GM19328 (cell line): ENCODE measurements around the gene RNU1-4.
"Not testable (repeated sequence)": the region's sequence is repeated elsewhere in the genome, so short reads cannot be mapped to it uniquely, and the experiment has no call there.

Source experiments
- ATAC-seq: cut with Tn5 transposase; IDR thresholded peaks from one replicate; pipeline ENCODE4 v1.9.1; 2021; ENCODE audit warnings: mild to moderate bottlenecking, moderate library complexity; ENCODE audit not compliant: unreplicated experiment

The RNU1-4 gene

DNA sequence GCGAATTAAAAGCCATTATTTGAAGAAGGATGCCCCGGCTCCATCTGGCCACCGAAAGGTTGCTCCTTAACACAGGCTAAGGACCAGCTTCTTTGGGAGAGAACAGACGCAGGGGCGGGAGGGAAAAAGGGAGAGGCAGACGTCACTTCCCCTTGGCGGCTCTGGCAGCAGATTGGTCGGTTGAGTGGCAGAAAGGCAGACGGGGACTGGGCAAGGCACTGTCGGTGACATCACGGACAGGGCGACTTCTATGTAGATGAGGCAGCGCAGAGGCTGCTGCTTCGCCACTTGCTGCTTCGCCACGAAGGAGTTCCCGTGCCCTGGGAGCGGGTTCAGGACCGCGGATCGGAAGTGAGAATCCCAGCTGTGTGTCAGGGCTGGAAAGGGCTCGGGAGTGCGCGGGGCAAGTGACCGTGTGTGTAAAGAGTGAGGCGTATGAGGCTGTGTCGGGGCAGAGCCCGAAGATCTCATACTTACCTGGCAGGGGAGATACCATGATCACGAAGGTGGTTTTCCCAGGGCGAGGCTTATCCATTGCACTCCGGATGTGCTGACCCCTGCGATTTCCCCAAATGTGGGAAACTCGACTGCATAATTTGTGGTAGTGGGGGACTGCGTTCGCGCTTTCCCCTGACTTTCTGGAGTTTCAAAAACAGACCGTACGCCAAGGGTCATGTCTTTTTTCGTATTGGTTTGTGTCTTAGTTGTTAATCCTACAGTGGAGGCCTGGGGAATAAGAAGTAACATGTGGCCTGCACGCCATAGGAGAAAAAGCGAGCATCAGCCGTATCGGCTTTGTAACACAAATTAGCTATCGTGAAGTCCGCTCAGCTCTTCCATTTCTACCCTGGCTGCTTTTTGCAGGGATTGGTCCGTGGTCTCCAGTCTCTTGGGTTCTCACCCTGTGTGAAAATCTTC is at the start of gene RNU1-4:
Gene RNU1-4, plus strand, starts transcription at position 470 of the 918 bp plus-strand sequence.
- peak; percentile 96 for ATAC-seq

DNA sequence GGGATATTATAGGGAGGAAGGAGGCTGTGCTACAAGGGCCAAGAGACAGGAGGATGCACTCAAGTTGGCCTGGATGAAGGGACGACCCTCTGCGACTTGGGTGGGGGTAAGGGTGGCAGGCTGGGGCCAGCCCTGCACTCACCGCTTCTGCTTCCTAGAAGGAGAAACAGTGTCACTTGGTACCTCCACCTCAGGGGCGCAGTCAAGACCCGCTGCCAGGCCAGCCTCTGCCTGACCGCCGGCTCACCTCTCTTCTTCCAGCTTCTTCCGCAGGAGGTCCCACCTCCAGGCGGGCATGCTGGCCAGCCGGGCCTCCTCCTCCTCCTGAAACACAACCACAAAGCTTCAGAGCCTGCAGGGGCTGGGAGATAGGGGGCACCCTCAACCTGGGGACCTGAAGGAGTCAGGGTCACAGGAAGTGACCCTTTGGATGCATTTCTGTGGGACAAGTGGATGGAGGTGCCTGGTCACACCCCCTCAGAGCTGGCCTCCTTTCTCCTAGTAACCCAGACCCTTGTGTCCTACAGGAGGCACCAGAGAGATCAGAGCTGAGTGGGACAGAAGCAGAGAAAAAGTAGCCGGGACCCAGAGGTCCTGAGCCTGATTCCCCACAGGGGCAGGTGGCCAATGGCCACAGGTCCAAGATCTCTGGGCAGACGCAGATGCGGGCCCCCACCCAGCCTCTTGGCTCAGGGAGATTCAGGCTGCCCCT is 49.2 kb upstream of the RNU1-4 start:
- ATAC-seq = not testable (repeated sequence)

DNA sequence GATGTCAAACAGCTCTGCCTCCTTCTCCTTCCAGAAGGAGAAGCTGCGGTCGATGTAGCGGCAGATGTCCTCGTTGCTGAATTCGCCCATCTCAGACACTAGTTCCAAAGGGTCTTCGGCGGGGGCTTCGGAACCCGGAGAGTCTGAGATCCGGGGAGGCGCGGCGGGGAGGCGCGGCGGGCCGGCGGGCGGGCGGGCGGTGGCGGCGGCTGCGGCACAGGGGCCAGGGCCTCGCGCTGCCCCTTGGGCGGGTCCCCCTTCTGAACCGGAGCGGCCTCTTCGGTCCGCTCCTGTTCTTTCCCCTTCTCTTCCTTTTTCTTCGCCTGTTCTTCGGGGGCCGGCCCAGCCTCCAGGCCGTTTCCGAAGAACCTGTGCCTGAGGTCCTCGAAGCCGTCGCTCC is 48.0 kb upstream of the RNU1-4 start:
- ATAC-seq = not testable (repeated sequence)

DNA sequence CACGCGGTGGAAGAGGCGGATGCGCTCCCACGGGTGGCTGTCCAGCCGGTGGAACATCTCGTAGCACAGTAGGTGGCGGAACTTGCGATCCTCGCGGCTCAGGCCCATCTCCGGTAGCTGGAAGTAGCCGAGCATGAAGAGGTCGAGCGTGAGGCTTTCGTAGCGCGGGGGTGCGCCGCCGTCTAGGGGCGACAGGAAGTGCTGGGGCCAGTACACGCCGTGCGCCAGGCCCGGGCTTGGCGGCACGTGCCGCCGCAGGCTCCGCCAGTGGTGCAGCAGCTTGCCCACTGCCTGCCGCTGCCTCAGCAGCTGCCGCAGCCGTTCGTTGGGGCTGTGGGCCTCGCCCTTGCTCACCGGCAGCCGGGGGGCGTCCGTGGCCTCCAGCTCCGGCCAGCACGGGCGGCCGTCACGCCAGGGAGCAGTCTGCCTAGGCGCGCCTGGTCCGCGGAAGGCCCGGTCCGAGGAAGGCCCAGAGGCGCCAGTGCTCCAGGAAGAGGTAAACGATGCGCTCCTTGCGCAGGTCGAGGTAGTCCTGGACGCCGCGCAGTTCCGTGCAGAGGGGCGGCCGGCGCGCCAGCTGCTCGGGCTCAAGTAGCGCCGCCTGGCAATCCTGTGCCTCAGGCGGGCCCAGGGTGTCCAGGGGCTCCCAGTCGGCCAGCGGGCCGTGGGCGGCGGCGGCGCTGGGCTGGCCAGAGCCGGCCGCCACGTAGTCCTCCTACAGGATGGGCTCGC is 47.4 kb upstream of the RNU1-4 start:
- ATAC-seq = not testable (repeated sequence)

DNA sequence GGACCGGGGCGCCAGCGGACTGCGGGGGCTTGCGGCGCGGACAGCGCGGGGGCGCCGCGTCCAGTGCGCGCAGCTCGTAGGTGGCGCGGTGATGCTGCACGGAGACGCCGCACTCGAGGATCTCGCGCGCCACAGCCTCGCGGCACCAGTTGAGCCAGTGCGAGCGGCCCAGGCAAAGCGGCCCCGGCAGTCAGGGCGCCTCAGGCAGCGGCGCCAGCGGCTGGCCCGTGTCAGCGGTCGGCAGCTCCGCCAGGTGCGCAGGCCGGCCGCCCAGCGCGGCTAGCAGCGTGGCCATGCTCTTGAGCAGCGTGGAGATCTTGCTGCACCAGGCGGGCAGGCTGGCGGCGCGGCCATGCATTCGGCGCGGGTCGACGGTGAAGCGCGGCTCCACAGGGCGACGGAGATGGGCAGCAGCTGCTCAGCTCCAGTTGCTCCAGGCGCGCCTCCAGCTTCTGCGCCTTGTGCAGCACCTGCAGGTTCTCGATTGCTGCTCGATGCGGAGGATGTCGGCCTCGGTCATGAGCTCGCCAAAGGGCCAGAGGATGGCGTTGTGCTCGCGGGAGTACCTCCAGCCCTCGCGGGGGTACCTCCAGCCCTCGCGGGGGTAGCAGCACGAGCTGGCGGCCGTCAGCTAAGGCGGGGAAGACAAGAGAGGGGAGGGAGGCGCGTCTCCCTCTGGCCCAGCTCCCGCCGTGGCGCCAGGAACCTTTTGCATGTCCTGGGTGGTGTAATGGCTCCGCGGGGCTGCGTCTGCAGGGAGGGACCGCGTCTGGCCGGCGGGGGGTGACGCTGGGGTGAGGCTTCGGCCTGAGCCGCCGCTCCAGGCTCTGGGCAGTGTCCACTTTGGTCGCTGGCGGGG is 46.6 kb upstream of the RNU1-4 start:
- ATAC-seq = not testable (repeated sequence)

DNA sequence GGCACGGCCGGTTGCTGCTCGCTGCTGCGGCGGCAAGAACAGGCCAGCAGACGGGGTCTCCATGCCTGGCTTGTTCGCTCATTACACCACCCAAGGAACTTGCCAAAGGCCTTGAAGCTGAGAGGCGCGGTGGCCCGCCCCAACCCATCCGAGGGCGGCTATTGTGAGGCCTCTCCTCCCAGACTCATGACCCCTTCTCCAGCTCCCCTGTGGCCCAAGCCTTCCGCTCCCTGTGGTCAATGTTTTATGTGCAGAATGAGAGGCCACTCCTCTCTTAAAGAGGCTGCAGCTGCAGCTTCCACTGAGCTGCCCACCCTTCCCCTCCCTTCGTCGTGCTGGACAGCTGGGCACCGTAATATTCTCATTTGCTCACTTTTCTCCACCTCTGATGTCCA is 46.0 kb upstream of the RNU1-4 start:
- ATAC-seq = not testable (repeated sequence)

DNA sequence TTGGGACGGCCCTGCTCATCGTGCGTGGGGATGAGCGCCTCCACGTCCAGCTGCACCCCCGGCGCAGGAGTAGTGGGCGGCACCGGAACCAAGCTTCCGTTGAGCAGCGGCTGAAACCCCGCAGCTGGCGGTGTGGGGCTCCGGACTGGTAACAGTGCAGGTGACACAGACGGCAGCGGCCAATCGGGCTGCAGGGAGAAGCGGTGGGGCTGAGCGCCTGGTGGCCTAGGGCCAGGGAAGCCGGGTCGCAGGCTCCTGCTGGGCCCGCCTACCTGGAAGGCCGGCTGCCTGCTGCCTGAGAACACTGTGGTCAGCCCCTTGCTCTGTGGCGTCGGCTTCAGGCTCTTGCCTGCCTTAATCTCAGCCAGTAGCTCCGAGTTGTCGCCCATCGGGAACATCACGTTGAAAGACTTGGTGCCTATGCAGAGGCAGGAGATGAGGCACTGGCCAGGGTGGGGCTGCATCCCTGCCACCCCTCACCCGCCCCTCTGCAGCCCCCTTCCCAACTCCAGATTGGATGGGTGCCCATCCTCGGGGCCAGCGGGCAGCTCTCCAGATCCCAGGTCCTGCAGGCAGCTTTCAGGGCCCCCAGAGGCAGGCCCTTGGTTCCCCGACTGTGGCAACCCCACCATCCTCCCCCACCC is 43.7 kb upstream of the RNU1-4 start:
- ATAC-seq = not testable (repeated sequence)

DNA sequence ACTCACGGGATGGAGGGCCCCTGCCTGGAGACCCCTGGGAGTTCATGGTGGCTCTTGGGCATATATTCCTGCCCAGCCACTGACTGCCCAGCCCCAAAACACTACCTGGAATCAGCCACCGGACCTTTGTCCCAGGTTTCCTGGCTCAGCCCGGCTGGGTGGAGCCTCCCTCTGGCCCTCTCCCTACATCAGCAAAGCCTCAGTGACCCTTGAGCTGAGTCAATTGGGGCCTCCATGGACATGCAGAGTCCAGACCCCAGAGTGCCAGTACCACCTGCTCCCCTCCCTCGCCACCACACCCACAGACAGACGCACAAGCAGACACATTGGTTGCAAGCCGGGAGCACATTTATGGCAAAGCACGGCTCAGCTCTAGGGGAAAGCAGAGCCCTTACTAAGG is 43.2 kb upstream of the RNU1-4 start:
- not testable (repeated sequence) for ATAC-seq

DNA sequence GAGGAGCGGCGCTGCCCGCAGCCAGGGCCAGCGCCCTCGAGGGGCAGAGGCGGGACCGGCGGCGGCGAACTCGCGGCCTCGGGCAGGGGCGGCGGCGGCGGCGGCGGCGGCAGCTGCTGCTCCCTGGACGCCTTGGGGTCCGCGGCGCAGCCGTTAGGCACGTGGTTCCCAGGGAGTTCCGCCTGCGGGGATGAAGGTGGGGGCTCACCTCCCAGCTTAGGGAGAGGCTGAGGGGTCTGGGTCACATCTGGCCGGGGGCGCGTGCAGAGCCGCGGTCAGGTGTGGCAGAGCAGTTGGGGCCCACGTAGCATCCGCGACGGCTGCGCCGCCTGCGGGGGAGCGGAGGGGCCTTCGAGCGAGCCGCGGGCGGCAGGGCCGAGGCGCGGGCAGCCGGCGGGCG is 40.9 kb upstream of the RNU1-4 start:
- not testable (repeated sequence) for ATAC-seq

DNA sequence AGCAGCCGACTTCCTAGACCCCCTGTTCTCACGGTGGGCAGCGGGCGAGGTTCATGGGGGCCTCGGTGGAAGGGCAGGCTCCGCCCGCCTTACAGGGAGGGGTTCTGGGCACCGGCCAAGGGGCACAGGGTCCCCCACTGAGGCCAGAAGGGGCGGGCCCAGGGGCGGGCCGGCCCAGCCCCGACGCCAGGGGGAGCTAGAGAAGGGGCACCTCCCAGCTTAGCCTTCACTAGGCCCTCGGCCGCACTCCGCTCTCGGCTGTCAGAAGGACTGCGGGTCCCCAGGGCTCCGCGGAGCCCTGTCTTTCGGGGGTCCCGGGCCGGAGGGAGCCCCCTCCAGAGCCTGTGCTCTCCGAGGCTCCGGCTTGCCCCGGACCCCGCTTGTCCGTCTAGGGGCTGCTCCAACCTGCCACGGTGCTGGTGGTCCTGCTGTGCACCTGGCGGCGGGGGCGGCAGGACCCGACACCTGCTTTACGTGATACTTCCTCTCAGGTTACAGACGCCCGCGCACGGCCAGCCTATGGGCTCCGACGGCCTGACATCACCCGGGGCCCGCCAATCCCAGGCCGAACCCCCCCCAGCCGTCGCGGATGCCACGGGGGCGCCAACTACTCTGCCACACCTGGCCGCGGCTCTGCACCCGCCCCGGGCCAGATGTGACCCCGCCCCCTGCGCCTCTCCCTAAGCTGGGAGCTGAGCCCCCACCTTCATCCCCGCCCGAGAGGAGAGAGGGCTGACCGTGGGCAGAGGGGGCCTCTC is 40.0 kb upstream of the RNU1-4 start:
- not testable (repeated sequence) for ATAC-seq

DNA sequence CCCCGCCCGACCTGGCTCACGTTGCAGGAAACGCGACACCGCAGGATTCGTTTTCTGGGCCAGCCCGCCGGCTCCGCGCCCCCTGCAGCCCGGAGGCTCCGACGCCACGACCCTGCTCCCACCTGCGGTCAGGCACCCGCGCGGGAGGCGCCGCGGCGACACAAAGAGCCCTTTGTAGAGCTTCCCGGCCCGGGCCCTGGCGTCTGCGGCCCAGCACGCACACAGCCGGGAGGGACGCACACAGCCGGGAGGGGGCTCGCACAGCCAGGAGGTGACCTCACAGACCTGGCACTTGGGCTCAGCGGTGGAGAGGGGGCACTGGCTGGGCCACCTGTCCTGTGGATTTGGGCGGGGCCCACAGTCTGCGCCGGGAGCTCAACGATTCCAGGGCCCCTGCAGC is 39.1 kb upstream of the RNU1-4 start:
- not testable (repeated sequence) for ATAC-seq

DNA sequence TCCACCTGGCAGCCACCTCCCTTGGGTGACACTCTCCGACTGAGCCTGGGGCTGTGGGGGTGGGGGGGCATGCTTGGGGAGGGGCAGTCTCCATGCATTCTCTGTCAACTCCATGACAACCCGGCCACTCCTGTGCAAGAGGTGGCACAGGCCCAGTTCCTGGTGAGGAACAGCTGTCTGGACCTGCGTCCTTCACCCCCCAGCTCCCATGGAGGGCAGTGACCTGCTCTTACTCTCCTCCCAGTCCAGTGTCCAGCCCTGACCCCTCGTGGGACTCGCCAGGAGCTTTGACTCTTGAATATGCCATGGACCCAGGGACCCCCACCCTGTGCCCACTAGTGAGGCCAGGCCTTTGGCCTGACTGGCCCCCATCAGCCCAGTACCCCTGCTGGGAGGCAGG is 38.0 kb upstream of the RNU1-4 start:
- not testable (repeated sequence) for ATAC-seq

DNA sequence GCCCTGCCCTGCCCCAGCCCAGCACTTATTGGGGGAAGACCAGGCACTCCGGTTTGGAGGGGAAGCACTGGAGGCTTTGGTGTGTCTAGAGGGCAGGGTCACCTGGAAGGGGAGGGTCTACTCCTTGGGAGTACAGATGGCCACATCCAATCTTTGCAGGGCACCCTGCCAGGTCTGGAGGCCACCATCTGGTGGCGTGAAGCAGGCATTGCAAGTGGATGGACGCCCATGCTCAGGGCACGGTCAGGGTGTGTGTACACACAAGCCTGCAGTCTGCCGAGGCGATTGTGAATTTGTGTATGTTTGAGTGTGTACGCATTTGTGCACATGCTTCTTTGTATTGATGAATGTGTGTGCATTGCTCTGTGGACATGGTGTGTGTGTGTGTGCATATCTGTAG is 37.2 kb upstream of the RNU1-4 start:
- ATAC-seq = not testable (repeated sequence)

DNA sequence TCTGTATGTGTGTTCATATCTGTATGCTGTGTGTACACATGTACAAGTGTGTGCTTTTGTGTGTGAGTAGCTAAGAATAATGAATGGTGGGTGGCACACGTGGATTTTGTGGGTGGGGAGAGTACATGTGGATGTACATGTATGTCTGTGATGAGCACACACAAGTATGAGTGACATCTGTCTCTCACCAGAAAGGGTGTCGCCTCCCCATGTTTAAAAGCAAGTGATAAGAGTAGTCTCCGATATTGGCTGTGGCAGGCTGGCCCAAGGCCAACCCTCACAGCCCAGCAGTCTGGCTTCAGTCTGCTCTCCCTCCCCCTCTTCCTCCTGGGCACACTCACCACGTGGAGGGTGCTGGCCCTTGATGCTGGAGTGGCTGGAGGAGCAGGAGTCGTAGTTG is 36.7 kb upstream of the RNU1-4 start:
- ATAC-seq = not testable (repeated sequence)

DNA sequence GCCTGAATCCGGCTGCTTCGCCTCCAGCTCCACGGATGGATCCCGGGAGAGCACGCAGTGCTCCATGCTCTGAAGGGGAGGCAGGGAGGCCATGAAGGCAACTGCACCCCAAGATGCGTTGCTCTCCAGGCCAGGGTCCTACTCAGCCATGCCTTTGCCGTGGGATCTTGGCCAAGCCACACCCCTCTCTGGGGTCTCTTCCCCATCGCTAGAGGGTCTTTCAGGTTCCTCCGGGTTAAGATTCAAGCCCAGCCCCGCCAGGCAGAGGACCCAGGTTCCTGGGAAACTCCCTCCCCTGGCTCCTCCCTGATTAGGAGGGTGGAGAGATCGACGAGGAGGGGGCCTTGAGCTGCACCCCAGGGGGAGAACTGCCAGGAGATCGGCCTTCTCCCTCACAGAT is 36.2 kb upstream of the RNU1-4 start:
- not testable (repeated sequence) for ATAC-seq

DNA sequence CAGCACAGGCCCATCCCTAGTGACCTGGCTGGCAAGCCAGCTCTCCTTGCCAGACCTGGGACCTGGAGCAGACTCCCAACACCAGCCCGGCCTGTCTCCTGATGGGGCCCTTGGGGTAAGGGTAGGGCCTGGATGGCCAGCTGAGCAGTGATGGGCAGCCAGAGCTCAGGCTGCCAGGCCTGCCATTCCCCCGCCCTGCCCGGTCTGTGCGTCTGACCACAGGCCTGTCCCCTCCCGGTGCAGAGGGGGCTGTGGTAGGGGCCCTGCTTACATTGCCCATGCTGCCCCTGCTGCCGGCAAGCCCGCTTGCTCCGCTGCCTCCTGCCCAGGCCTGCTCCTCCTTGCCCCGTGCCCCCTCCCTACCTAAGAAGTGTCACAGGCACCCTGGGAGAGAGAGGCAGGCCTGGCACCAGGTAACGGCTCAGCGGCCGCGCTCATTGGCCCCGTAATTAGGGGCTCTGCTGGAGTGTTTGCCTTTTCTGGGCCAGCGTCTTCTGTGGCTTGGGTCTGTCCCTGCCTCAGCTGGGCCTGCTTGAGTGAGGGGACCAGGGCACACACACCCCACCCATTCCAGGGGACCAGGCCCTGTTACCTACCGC is 35.7 kb upstream of the RNU1-4 start:
- ATAC-seq = not testable (repeated sequence)

DNA sequence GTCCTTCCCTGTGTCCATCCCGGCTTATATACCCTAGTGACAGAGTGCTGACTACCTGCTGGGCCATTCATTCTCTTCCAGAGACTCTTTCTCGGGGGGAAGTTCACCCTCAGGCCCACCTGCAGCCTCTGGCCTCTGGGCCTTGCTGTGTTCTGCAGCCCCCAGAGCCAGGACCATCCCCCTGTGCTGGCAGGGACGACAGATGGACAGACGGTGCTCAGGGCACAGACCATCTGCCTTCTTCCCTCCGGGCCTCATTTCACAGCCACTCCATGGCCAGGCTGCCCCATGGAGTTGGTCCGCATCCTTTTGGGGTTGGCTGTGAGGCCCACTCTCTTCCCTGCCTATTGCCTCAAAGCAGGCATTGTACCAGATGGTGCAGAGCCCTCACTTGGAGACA is 34.0 kb upstream of the RNU1-4 start:
- not testable (repeated sequence) for ATAC-seq
